ENCODE data around the gene CLEC3B. TPM values are rescaled to one million over a fixed set of nuclear protein-coding genes. Genes with fewer than 3 reads are reported as not detected.
A peak's percentile ranks its signal among the peaks of the same experiment; 100 is the strongest.

The CLEC3B gene
- total and polyA plus RNA-seq, 4 donors: 33.1 to 167 (median 90.3) TPM

DNA sequence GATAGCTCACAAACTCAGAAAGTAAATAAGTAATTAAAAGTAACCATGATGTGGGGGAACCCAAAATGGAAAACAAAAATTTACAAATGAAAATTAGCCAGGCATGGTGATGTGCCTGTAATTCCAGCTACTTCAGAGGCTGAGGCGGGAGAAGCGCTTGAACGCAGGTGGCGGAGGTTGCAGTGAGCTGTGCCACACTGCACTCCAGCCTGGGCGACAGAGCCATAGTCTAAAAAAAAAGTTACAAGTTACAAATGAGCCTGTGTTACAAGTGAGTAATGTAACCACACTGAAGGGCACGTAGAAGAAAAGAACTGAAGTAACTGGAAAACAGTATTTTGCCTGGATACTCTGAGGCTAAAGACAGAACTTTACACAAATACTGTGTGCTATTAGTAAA, 38.8 kb upstream of the CLEC3B start:
- TF ChIP-seq CTCF (IDR thresholded peaks at IDR 0.05; ENCODE audit: control extremely low read depth, extremely low read depth): no peak
- peaks cover 11 to 19% (median 13%) of the 10 kb centered on the region in 4 donors for H3K36me3 ChIP-seq (ENCODE audit: control insufficient read depth in 4 of 4, insufficient read depth in 4 of 4, low read length in 4 of 4)
- H3K27me3 ChIP-seq (ENCODE audit: control insufficient read depth in 3 of 3, insufficient read depth in 3 of 3, low read length in 2 of 3): no peaks in the 10 kb centered on the region
- WGBS, 2 donors: 83 to 91% methylated on average over 6 of the region's 6 CpGs
- no peaks in the 10 kb centered on the region for H3K9me3 ChIP-seq (ENCODE audit: control insufficient read depth in 4 of 4, insufficient read depth in 3 of 4, low read length in 3 of 4)
- no peak overlapping the region for H3K4me3 ChIP-seq
- H3K27ac ChIP-seq (ENCODE audit: low read depth in 1 of 2, low read length in 1 of 2): no peak overlapping the region
- no peak for ATAC-seq (ENCODE audit: insufficient read depth, low FRiP score)
- DNase-seq: peak in 1 of 3 donors; percentile 22
- no peak overlapping the region for H3K9ac ChIP-seq (ENCODE audit: insufficient read depth in 1 of 2, low read length in 2 of 2)
- peaks cover 0 to 20% (median 7%) of the 10 kb centered on the region in 5 donors for H3K4me1 ChIP-seq (ENCODE audit: control insufficient read depth in 5 of 5, insufficient read depth in 5 of 5, low read length in 5 of 5)

- 97 to 99% methylated on average over 2 of the region's 2 CpGs for WGBS, 2 donors
- H3K36me3 ChIP-seq (ENCODE audit: control insufficient read depth in 4 of 4, insufficient read depth in 4 of 4, low read length in 4 of 4): peaks cover 11 to 25% (median 13%) of the 10 kb centered on the region in 4 donors
- no peak for TF ChIP-seq CTCF (IDR thresholded peaks at IDR 0.05; ENCODE audit: control extremely low read depth, extremely low read depth)
- no peaks in the 10 kb centered on the region for H3K27me3 ChIP-seq (ENCODE audit: control insufficient read depth in 3 of 3, insufficient read depth in 3 of 3, low read length in 2 of 3)
- DNase-seq (peak in 2 of 3 donors; percentile 28 to 41), ATAC-seq (ENCODE audit: insufficient read depth, low FRiP score) (no peak)
- no peak overlapping the region for H3K27ac ChIP-seq (ENCODE audit: low read depth in 1 of 2, low read length in 1 of 2)
- H3K9ac ChIP-seq (ENCODE audit: insufficient read depth in 1 of 2, low read length in 2 of 2): no peak overlapping the region
- H3K4me3 ChIP-seq: no peak overlapping the region
- no peaks in the 10 kb centered on the region for H3K9me3 ChIP-seq (ENCODE audit: control insufficient read depth in 4 of 4, insufficient read depth in 3 of 4, low read length in 3 of 4)
- H3K4me1 ChIP-seq (ENCODE audit: control insufficient read depth in 5 of 5, insufficient read depth in 5 of 5, low read length in 5 of 5): peaks cover 0 to 17% (median 7%) of the 10 kb centered on the region in 5 donors
Measured at GRCh38 chr3:44988073-44988472, 38.0 kb upstream of the CLEC3B start.

GRCh38 chr3:44989141-44989540, 37.0 kb upstream of the CLEC3B start:
- no peak for TF ChIP-seq CTCF (IDR thresholded peaks at IDR 0.05; ENCODE audit: control extremely low read depth, extremely low read depth)
- H3K4me1 ChIP-seq (ENCODE audit: control insufficient read depth in 5 of 5, insufficient read depth in 5 of 5, low read length in 5 of 5): peaks cover 0 to 17% (median 7%) of the 10 kb centered on the region in 5 donors
- no peak overlapping the region for H3K4me3 ChIP-seq
- H3K9ac ChIP-seq (ENCODE audit: insufficient read depth in 1 of 2, low read length in 2 of 2): no peak overlapping the region
- no peaks in the 10 kb centered on the region for H3K27me3 ChIP-seq (ENCODE audit: control insufficient read depth in 3 of 3, insufficient read depth in 3 of 3, low read length in 2 of 3)
- no peak overlapping the region for H3K27ac ChIP-seq (ENCODE audit: low read depth in 1 of 2, low read length in 1 of 2)
- H3K36me3 ChIP-seq (ENCODE audit: control insufficient read depth in 4 of 4, insufficient read depth in 4 of 4, low read length in 4 of 4): peaks cover 11 to 25% (median 13%) of the 10 kb centered on the region in 4 donors
- ATAC-seq (ENCODE audit: insufficient read depth, low FRiP score) (no peak), DNase-seq (no peak)
- 95 to 97% methylated on average over 8 of the region's 8 CpGs for WGBS, 2 donors
- H3K9me3 ChIP-seq (ENCODE audit: control insufficient read depth in 4 of 4, insufficient read depth in 3 of 4, low read length in 3 of 4): no peaks in the 10 kb centered on the region
